Natural killer cell (primary cell): ENCODE results near the gene CD300E. TPM values are rescaled to one million over a fixed set of nuclear protein-coding genes. Genes with fewer than 3 reads are reported as not detected.

Experiments used
- ATAC-seq, 3 donors: fragments of 150-1000 bp in 2 of 3; fragments of 200-7000 bp in 1 of 3; cut with Tn5 transposase; 1 replicate in 1 of 3; 2 replicates in 2 of 3; pipeline ENCODE4 v1.10.0; 2021; ENCODE audit warnings: mild to moderate bottlenecking in 2 of 3, moderate library complexity in 2 of 3
- DNase-seq, 2 donors: peaks; one replicate each; pipeline versions ENCODE4 v3.0.0 to v3.0.0-alpha.2; 2013 to 2021; ENCODE audit warnings: mixed read lengths in 1 of 2
- H3K27ac ChIP-seq: one replicate; pipeline ENCODE4 v1.5.1; 2013; ENCODE audit warnings: mild to moderate bottlenecking, low read length
- H3K27me3 ChIP-seq: one replicate; pipeline ENCODE4 v1.6.1; 2013; ENCODE audit warnings: low read length; ENCODE audit not compliant: control insufficient read depth, insufficient read depth
- H3K36me3 ChIP-seq: one replicate; pipeline ENCODE4 v1.6.1; 2013; ENCODE audit warnings: low read length; ENCODE audit not compliant: control insufficient read depth, insufficient read depth
- H3K4me1 ChIP-seq: one replicate; pipeline ENCODE4 v1.6.1; 2013; ENCODE audit warnings: low read length; ENCODE audit not compliant: control insufficient read depth, insufficient read depth
- H3K4me3 ChIP-seq: one replicate; pipeline ENCODE4 v1.5.1; 2013; ENCODE audit warnings: low read length
- H3K9me3 ChIP-seq: one replicate; pipeline ENCODE4 v1.6.1; 2013; ENCODE audit warnings: low read length; ENCODE audit not compliant: control insufficient read depth, insufficient read depth
- H3K27ac Mint-ChIP-seq, 2 donors: one replicate each; pipeline ENCODE4 v1.8.0; 2022; ENCODE audit warnings: mild to moderate bottlenecking in 2 of 2, mixed read lengths in 2 of 2, moderate library complexity in 1 of 2
- H3K27me3 Mint-ChIP-seq, 2 donors: one replicate each; pipeline ENCODE4 v1.8.0; 2022; ENCODE audit warnings: low read depth in 2 of 2, mixed read lengths in 2 of 2
- H3K36me3 Mint-ChIP-seq: one replicate; pipeline ENCODE4 v1.8.0; 2022; ENCODE audit warnings: mixed read lengths
- H3K4me1 Mint-ChIP-seq, 2 donors: one replicate each; pipeline ENCODE4 v1.8.0; 2022; ENCODE audit warnings: mixed read lengths in 2 of 2
- H3K4me3 Mint-ChIP-seq: one replicate; pipeline ENCODE4 v1.8.0; 2022; ENCODE audit warnings: mild to moderate bottlenecking, moderate library complexity, mixed read lengths
- H3K9me3 Mint-ChIP-seq, 2 donors: one replicate each; pipeline ENCODE4 v1.8.0; 2022; ENCODE audit warnings: mixed read lengths in 2 of 2
- WGBS: methylation state at CpG from one replicate; pipeline ENCODE4 v1.1.7; 2013; ENCODE audit warnings: missing lambda C conversion rate; ENCODE audit not compliant: insufficient coverage; 5-methylcytosine and 5-hydroxymethylcytosine counted together
- intact Hi-C: fragments of 100-400 bp; cut with micrococcal nuclease; formaldehyde crosslinking; loops from one replicate; pipeline ENCODE4 v1.14.2; 2022
- total RNA-seq, 4 donors: library from RNA; stranded (reverse); fragments of 120-200 nt in 1 of 4; gene quantifications; one replicate each; pipeline versions ENCODE4 v1.2.3 to v1.2.4, GENCODE V29; 2013 to 2022
- TF ChIP-seq, protein P1 (sequence below): fragments of 200-600 bp; IDR thresholded peaks from one replicate; pipeline ENCODE4 v1.8.0; 2022; ENCODE audit warnings: antibody characterized with exemption

Gene CD300E
- total RNA-seq, 3 donors from 2014 or later (not counting 1 experiment from before 2014, with no cell fraction given) = 6.9 to 10.0 (median 8.9) TPM

DNA sequence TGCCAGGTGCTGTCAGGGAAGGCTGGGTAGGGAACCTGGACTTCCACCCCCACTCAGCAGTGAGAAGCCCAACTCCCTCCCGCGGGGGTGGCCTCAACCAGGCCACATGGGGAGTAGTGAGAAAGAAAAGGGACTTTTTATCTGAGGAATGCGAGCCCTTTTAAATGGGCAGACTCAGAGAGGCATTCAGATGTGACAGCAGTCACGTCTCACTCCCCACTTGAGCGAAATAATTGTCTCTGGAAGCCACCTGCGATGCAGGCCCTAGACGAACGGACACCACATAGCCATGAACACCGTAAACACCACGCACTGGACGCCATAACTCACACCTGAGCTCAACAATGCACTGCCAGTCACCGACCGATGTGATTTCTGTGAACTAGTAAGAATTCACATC lies 11.9 kb upstream of the CD300E start:
- no peaks in the 10 kb centered on the region for H3K9me3 ChIP-seq
- ATAC-seq (no peak), DNase-seq (no peak)
- intact Hi-C loops = no loop called here
- Mint-ChIP-seq H3K9me3 (no peaks in the 10 kb centered on the region), H3K4me3 (no peak overlapping the region), H3K36me3 (no peaks in the 10 kb centered on the region), H3K27ac (no peak overlapping the region), H3K27me3 (peaks cover 9 to 12% of the 10 kb centered on the region in 2 donors), H3K4me1 (peaks cover 9 to 18% of the 10 kb centered on the region in 2 donors)
- no peaks in the 10 kb centered on the region for H3K27me3 ChIP-seq
- H3K4me1 ChIP-seq = peaks cover 51% of the 10 kb centered on the region
- 85% methylated on average over 13 of the region's 13 CpGs for WGBS
- H3K36me3 ChIP-seq = no peaks in the 10 kb centered on the region
- no peak overlapping the region for H3K4me3 ChIP-seq
- H3K27ac ChIP-seq = no peak overlapping the region
- TF ChIP-seq, protein P1, sequence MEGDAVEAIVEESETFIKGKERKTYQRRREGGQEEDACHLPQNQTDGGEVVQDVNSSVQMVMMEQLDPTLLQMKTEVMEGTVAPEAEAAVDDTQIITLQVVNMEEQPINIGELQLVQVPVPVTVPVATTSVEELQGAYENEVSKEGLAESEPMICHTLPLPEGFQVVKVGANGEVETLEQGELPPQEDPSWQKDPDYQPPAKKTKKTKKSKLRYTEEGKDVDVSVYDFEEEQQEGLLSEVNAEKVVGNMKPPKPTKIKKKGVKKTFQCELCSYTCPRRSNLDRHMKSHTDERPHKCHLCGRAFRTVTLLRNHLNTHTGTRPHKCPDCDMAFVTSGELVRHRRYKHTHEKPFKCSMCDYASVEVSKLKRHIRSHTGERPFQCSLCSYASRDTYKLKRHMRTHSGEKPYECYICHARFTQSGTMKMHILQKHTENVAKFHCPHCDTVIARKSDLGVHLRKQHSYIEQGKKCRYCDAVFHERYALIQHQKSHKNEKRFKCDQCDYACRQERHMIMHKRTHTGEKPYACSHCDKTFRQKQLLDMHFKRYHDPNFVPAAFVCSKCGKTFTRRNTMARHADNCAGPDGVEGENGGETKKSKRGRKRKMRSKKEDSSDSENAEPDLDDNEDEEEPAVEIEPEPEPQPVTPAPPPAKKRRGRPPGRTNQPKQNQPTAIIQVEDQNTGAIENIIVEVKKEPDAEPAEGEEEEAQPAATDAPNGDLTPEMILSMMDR = no peak

DNA sequence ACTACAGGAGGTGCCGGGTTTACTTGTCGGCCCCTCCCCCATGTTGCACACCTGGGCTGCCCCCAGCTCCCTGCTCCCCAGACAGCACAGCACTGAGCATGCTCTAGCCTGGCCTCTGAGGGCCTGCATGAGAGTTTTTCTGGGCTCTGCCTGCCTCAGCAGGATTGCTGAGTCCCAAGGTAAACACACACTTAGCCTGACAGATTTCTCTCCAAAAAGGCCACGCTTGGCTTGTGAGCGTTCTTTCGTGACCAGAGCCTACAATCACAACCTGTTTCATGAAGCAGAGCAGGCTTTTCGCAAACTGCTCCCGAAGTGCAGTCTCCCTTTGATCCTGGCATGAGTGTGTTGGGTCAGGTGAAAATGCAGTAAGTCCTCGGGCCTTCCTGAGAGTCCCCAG lies 9.8 kb upstream of the CD300E start:
- Histone ChIP-seq H3K9me3 (no peaks in the 10 kb centered on the region), H3K4me1 (peaks cover 33% of the 10 kb centered on the region), H3K27me3 (no peaks in the 10 kb centered on the region), H3K27ac (no peak overlapping the region), H3K36me3 (no peaks in the 10 kb centered on the region), H3K4me3 (no peak overlapping the region)
- DNase-seq (no peak), ATAC-seq (no peak)
- no peak overlapping the region for H3K27ac Mint-ChIP-seq
- H3K36me3 Mint-ChIP-seq = no peaks in the 10 kb centered on the region
- H3K4me3 Mint-ChIP-seq = no peak overlapping the region
- 90% methylated on average over 8 of the region's 8 CpGs for WGBS
- H3K9me3 Mint-ChIP-seq = no peaks in the 10 kb centered on the region
- peaks cover 0 to 14% of the 10 kb centered on the region in 2 donors for H3K4me1 Mint-ChIP-seq
- intact Hi-C loops = no loop called here
- peaks cover 23 to 25% of the 10 kb centered on the region in 2 donors for H3K27me3 Mint-ChIP-seq
- TF ChIP-seq, protein P1 = no peak

DNA sequence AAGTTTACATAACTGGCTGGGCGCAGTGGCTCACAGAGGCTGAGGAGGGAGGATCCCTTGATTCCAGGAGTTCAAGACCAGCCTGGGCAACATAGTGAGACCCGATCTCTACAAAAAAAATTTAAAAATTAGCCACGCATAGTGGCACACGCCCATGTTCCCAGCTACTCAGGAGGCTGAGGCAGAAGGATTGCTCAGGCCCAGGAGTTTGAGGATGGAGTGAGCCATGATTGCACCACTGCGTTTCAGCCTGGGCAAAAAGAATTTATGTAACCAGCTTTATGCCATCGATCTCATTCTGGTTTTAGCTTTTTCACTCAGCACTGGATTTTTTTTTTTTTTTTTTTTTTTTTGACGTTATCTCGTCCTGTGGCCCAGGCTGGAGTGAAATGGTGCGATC lies 9.1 kb upstream of the CD300E start:
- Mint-ChIP-seq H3K36me3 (no peaks in the 10 kb centered on the region), H3K9me3 (no peaks in the 10 kb centered on the region), H3K27ac (no peak overlapping the region), H3K4me3 (no peak overlapping the region), H3K27me3 (peaks cover 30 to 31% of the 10 kb centered on the region in 2 donors), H3K4me1 (peaks cover 0 to 14% of the 10 kb centered on the region in 2 donors)
- ATAC-seq (no peak), DNase-seq (no peak)
- Histone ChIP-seq H3K27ac (peak overlapping the region; percentile 13), H3K27me3 (no peaks in the 10 kb centered on the region), H3K4me1 (peaks cover 27% of the 10 kb centered on the region), H3K4me3 (no peak overlapping the region), H3K36me3 (no peaks in the 10 kb centered on the region), H3K9me3 (no peaks in the 10 kb centered on the region)
- intact Hi-C loops = no loop called here
- TF ChIP-seq, protein P1 = no peak
- WGBS = 87% methylated on average over 9 of the region's 9 CpGs
